Adrenal gland (tissue), 12 donors: ENCODE results near the gene ZNF184. TPM values are rescaled to one million over a fixed set of nuclear protein-coding genes. Genes with fewer than 3 reads are reported as not detected.

ENCODE experiments used
- DNase-seq, 7 donors: peaks; one replicate each; pipeline ENCODE4 v3.0.0-alpha.2; 2019 to 2020
- H3K27ac ChIP-seq, 5 donors: fragments of 200-600 bp; sonication (generic) in 4 of 5; 1 replicate in 3 of 5; 2 replicates in 2 of 5; pipeline versions ENCODE4 v1.5.1 to v1.8.0; 2016 to 2020; ENCODE audit warnings: mild to moderate bottlenecking in 1 of 5
- H3K27me3 ChIP-seq: fragments of 200-600 bp; 2 replicates; pipeline ENCODE4 v1.8.0; 2021
- H3K36me3 ChIP-seq, 2 donors: fragments of 200-600 bp; replicated peaks in 1 of 2; 1 replicate in 1 of 2; 2 replicates in 1 of 2; pipeline versions ENCODE4 v1.5.1 to v1.8.0; 2018 to 2022
- H3K4me1 ChIP-seq, 2 donors: fragments of 200-600 bp; replicated peaks in 1 of 2; 1 replicate in 1 of 2; 2 replicates in 1 of 2; pipeline versions ENCODE4 v1.5.1 to v1.8.0; 2018 to 2021
- H3K4me3 ChIP-seq, 4 donors: fragments of 200-600 bp; sonication (generic) in 3 of 4; one replicate each; pipeline ENCODE4 v1.5.1; 2016 to 2018
- H3K9me3 ChIP-seq, 3 donors: fragments of 200-600 bp; sonication (generic) in 1 of 3; replicated peaks in 1 of 3; 1 replicate in 2 of 3; 2 replicates in 1 of 3; pipeline versions ENCODE4 v1.5.1 to v1.8.0; 2016 to 2021
- POLR2A ChIP-seq, 2 donors: fragments of 450-650 bp; IDR thresholded peaks; one replicate each; pipeline ENCODE4 v1.6.1; 2017; ENCODE audit warnings: antibody characterized with exemption in 2 of 2, mild to moderate bottlenecking in 2 of 2, moderate library complexity in 1 of 2
- WGBS, 4 donors: extraction: QIAGEN DNeasy Blood & Tissue Kit in 2 of 4; methylation state at CpG; one replicate each; pipeline versions ENCODE4 v1.1.5 to v1.1.7; 2013 to 2017; 5-methylcytosine and 5-hydroxymethylcytosine counted together
- intact Hi-C, 2 donors: fragments of 100-400 bp; cut with DNase I; formaldehyde crosslinking; loops; one replicate each; pipeline versions ENCODE4 v1.14.1 to v1.15.0; 2022 to 2023
- polyA plus RNA-seq, 3 donors: library from polyadenylated mRNA; stranded (reverse); fragments of 200-250 nt in 2 of 3; fragments of 350-450 nt in 1 of 3; fragmentation: Illumina TruSeq in 1 of 3; extraction: RNeasy Lipid Tissue Mini Kit (QIAGEN cat#74804) in 1 of 3; gene quantifications; one replicate each; pipeline ENCODE4 v1.2.3, GENCODE V29; 2013 to 2014
- total RNA-seq, 9 donors: library from RNA; depleted of rRNA in 4 of 9; stranded (reverse); fragments of >200 nt in 4 of 9; fragments of 120-200 nt in 1 of 9; fragmentation: NEBNext Ultra II Directional in 1 of 9; extraction: Animal tissue kit (Norgen Biotek cat#: 25700) in 1 of 9; gene quantifications; one replicate each; pipeline versions ENCODE4 v1.1.0 to v1.2.4, GENCODE V29; 2013 to 2023
- TF ChIP-seq, protein P1 (sequence below), 6 experiments: fragments of 450-650 bp in 4 of 6; fragments of 200-600 bp in 2 of 6; sonication (generic) in 1 of 6; IDR thresholded peaks; 1 replicate in 5 of 6; 2 replicates in 1 of 6; pipeline versions ENCODE4 v1.5.1 to v1.8.0; 2016 to 2021; ENCODE audit warnings: antibody characterized with exemption in 6 of 6, mild to moderate bottlenecking in 2 of 6, moderate library complexity in 1 of 6
- donor health status: healthy with polysubstance abuse.
- donor health status: Bipolar disorder and iron deficiency.
- donor health status: DM: yes; HTN: yes; CAD: no.
- donor health status: DM: no; HTN: no; CAD: no.
- donor health status: DM: no; HTN: no; CAD: no.
- donor health status: DM: yes; HTN: yes; CAD: no.

The ZNF184 gene
- total and polyA plus RNA-seq, 12 donors, result 1.3 to 8.3 (median 4.9) TPM

DNA sequence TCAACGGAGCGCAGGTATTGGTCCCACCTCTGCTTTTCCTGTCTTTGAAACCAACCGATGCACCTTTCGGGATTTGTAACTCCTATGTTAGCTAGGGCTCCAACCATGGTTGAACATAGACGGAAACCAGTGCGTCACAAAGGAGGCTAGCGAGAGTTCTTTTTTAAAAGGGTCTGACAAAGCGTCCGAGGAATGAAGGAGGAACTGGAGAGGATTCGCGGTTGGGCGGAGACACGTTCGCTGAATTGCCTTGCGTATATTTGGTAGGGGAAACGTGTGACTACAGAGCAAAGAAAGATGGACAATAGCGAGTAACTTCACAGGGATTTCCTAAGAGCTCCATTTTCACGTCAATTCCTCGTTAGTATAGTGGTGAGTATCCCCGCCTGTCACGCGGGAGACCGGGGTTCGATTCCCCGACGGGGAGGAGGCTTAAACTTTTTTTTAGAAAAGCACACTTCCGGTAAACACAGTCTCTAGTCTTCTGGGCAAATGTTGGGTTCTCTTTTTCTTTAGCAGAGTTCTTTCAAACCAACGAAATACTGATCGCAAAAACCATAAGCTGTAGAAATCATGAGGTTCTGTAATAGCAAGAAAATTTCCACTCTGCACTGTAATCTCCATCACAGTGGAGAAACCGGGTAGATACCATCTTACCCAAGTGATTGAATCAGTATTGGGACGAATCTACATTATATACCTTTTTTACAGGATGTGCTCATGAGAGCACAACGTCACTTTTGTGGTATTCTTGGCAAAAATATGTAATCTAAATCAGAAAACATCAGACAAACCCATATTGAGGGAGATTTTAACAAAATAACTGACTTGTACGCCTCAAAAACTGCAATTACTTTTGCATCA lies 6.6 kb upstream of the ZNF184 start:
- TF ChIP-seq, protein P1, sequence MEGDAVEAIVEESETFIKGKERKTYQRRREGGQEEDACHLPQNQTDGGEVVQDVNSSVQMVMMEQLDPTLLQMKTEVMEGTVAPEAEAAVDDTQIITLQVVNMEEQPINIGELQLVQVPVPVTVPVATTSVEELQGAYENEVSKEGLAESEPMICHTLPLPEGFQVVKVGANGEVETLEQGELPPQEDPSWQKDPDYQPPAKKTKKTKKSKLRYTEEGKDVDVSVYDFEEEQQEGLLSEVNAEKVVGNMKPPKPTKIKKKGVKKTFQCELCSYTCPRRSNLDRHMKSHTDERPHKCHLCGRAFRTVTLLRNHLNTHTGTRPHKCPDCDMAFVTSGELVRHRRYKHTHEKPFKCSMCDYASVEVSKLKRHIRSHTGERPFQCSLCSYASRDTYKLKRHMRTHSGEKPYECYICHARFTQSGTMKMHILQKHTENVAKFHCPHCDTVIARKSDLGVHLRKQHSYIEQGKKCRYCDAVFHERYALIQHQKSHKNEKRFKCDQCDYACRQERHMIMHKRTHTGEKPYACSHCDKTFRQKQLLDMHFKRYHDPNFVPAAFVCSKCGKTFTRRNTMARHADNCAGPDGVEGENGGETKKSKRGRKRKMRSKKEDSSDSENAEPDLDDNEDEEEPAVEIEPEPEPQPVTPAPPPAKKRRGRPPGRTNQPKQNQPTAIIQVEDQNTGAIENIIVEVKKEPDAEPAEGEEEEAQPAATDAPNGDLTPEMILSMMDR (IDR thresholded peaks at IDR 0.05), result no peak
- peak; percentile 39 to 57 for TF ChIP-seq POLR2A (IDR thresholded peaks at IDR 0.05)
- peak; percentile 66 to 88 (median 75) for DNase-seq
- no peaks in the 10 kb centered on the region for H3K27me3 ChIP-seq
- H3K4me3 ChIP-seq, result peak overlapping the region; percentile 13 to 82 (median 62)
- no peaks in the 10 kb centered on the region for H3K36me3 ChIP-seq
- peaks cover 0 to 7% of the 10 kb centered on the region in 2 donors for H3K4me1 ChIP-seq
- H3K27ac ChIP-seq, result peak overlapping the region; percentile 91 to 99 (median 96)
- WGBS, 4 donors, result 3 to 4% (median 3%) methylated on average over 33 of the region's 33 CpGs
- intact Hi-C loops, result no loop called here
- no peaks in the 10 kb centered on the region for H3K9me3 ChIP-seq

DNA sequence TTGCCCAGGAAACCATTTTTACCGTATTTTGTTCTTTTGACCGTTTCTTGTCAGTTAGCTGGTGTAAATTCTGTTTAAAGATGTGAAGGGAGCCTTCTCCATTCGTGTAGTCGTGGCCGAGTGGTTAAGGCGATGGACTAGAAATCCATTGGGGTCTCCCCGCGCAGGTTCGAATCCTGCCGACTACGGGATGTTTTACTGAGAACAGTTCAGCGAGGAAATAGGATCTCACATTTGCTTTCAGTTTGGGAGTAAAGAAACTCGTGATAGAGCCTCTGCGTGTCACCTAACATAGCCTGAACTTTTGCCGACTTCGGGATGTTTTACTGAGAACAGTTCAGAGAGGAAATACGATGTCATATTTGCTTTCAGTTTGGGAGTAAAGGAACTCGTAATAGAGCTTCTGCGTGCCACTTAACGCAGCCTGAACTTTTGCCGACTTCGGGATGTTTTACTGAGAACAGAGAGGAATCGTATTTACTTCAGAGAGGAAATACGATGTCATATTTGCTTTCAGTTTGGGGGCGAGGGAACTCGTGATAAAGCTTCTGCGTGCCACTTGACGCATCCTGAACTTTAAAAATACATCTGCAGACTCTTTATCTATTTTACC lies 5.9 kb upstream of the ZNF184 start:
- Histone ChIP-seq H3K4me3 (peak overlapping the region; percentile 13 to 82 (median 62)), H3K9me3 (no peaks in the 10 kb centered on the region), H3K27ac (peak overlapping the region; percentile 91 to 99 (median 96)), H3K4me1 (peaks cover 0 to 7% of the 10 kb centered on the region in 2 donors), H3K36me3 (no peaks in the 10 kb centered on the region), H3K27me3 (no peaks in the 10 kb centered on the region)
- DNase-seq, result peak; percentile 88 to 99 (median 93)
- intact Hi-C loops, result no loop called here
- WGBS, 4 donors, result 0% methylated on average over 28 of the region's 28 CpGs
- TF ChIP-seq POLR2A (IDR thresholded peaks at IDR 0.05), result no peak
- TF ChIP-seq, protein P1 (IDR thresholded peaks at IDR 0.05), result no peak

DNA sequence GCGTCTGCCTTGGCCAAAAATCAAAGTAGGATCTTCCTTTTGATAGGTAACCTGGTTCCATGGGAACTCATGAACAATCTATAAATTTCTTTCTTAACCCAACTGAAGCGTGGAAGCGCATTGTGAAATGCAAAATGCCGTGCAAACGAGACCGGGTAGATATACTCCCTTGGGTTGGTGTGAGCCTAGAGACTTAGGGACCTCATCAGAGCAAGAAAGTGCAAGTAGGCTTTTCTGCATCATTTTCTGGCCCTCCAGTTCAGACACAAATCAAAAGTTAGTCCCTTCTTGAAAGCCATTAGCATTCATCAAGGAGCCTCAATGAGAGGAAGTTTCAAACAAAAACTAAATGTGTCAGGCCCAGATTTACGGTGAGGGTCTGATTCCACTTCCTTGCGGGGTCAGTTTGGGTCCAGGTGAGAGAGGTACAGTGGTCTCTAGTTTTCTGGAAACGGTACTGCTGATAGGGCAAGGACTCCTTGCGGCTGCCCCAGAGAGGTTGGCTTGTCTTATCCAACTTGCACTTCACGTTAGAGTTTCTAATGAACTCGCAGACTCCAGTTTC lies 5.3 kb upstream of the ZNF184 start:
- TF ChIP-seq POLR2A (IDR thresholded peaks at IDR 0.05), result no peak
- TF ChIP-seq, protein P1 (IDR thresholded peaks at IDR 0.05), result no peak
- Histone ChIP-seq H3K4me3 (peak overlapping the region in 3 of 4 donors; percentile 13 to 82 (median 75)), H3K9me3 (no peaks in the 10 kb centered on the region), H3K27me3 (no peaks in the 10 kb centered on the region), H3K36me3 (no peaks in the 10 kb centered on the region), H3K4me1 (peaks cover 0 to 7% of the 10 kb centered on the region in 2 donors), H3K27ac (peak overlapping the region in 4 of 5 donors; percentile 91 to 99 (median 96))
- peak in 2 of 7 donors; percentile 9 to 16 for DNase-seq
- intact Hi-C loops, result no loop called here
- WGBS, 4 donors, result 17 to 22% (median 20%) methylated on average over 11 to 12 of the region's 12 CpGs
